Adrenal gland (tissue), 12 donors: ENCODE data around the gene DCK. TPM values are rescaled to one million over a fixed set of nuclear protein-coding genes. Genes with fewer than 3 reads are reported as not detected.

ENCODE experiments used
- DNase-seq, 7 donors: peaks; one replicate each; pipeline ENCODE4 v3.0.0-alpha.2; 2019 to 2020
- H3K27ac ChIP-seq, 5 donors: fragments of 200-600 bp; sonication (generic) in 4 of 5; 1 replicate in 3 of 5; 2 replicates in 2 of 5; pipeline versions ENCODE4 v1.5.1 to v1.8.0; 2016 to 2020; ENCODE audit warnings: mild to moderate bottlenecking in 1 of 5
- H3K27me3 ChIP-seq: fragments of 200-600 bp; 2 replicates; pipeline ENCODE4 v1.8.0; 2021
- H3K36me3 ChIP-seq, 2 donors: fragments of 200-600 bp; replicated peaks in 1 of 2; 1 replicate in 1 of 2; 2 replicates in 1 of 2; pipeline versions ENCODE4 v1.5.1 to v1.8.0; 2018 to 2022
- H3K4me1 ChIP-seq, 2 donors: fragments of 200-600 bp; replicated peaks in 1 of 2; 1 replicate in 1 of 2; 2 replicates in 1 of 2; pipeline versions ENCODE4 v1.5.1 to v1.8.0; 2018 to 2021
- H3K4me3 ChIP-seq, 4 donors: fragments of 200-600 bp; sonication (generic) in 3 of 4; one replicate each; pipeline ENCODE4 v1.5.1; 2016 to 2018
- H3K9me3 ChIP-seq, 3 donors: fragments of 200-600 bp; sonication (generic) in 1 of 3; replicated peaks in 1 of 3; 1 replicate in 2 of 3; 2 replicates in 1 of 3; pipeline versions ENCODE4 v1.5.1 to v1.8.0; 2016 to 2021
- CTCF ChIP-seq, 6 experiments: fragments of 450-650 bp in 4 of 6; fragments of 200-600 bp in 2 of 6; sonication (generic) in 1 of 6; IDR thresholded peaks; 1 replicate in 5 of 6; 2 replicates in 1 of 6; pipeline versions ENCODE4 v1.5.1 to v1.8.0; 2016 to 2021; ENCODE audit warnings: antibody characterized with exemption in 6 of 6, mild to moderate bottlenecking in 2 of 6, moderate library complexity in 1 of 6
- POLR2A ChIP-seq, 2 donors: fragments of 450-650 bp; IDR thresholded peaks; one replicate each; pipeline ENCODE4 v1.6.1; 2017; ENCODE audit warnings: antibody characterized with exemption in 2 of 2, mild to moderate bottlenecking in 2 of 2, moderate library complexity in 1 of 2
- WGBS, 4 donors: extraction: QIAGEN DNeasy Blood & Tissue Kit in 2 of 4; methylation state at CpG; one replicate each; pipeline versions ENCODE4 v1.1.5 to v1.1.7; 2013 to 2017; 5-methylcytosine and 5-hydroxymethylcytosine counted together
- intact Hi-C, 2 donors: fragments of 100-400 bp; cut with DNase I; formaldehyde crosslinking; loops; one replicate each; pipeline versions ENCODE4 v1.14.1 to v1.15.0; 2022 to 2023
- polyA plus RNA-seq, 3 donors: library from polyadenylated mRNA; stranded (reverse); fragments of 200-250 nt in 2 of 3; fragments of 350-450 nt in 1 of 3; fragmentation: Illumina TruSeq in 1 of 3; extraction: RNeasy Lipid Tissue Mini Kit (QIAGEN cat#74804) in 1 of 3; gene quantifications; one replicate each; pipeline ENCODE4 v1.2.3, GENCODE V29; 2013 to 2014
- total RNA-seq, 9 donors: library from RNA; depleted of rRNA in 4 of 9; stranded (reverse); fragments of >200 nt in 4 of 9; fragments of 120-200 nt in 1 of 9; fragmentation: NEBNext Ultra II Directional in 1 of 9; extraction: Animal tissue kit (Norgen Biotek cat#: 25700) in 1 of 9; gene quantifications; one replicate each; pipeline versions ENCODE4 v1.1.0 to v1.2.4, GENCODE V29; 2013 to 2023
- donor health status: healthy with polysubstance abuse.
- donor health status: Bipolar disorder and iron deficiency.
- donor health status: DM: yes; HTN: yes; CAD: no.
- donor health status: DM: no; HTN: no; CAD: no.
- donor health status: DM: no; HTN: no; CAD: no.
- donor health status: DM: yes; HTN: yes; CAD: no.

The DCK gene
- total and polyA plus RNA-seq, 12 donors, result 2.5 to 21.0 (median 11.4) TPM

- Histone ChIP-seq H3K4me3 (no peak overlapping the region), H3K36me3 (no peaks in the 10 kb centered on the region), H3K9me3 (no peaks in the 10 kb centered on the region), H3K4me1 (no peaks in the 10 kb centered on the region), H3K27me3 (no peaks in the 10 kb centered on the region), H3K27ac (no peak overlapping the region)
- intact Hi-C loops, result no loop called here
- DNase-seq, result no peak
- WGBS, 4 donors, result 73 to 84% (median 78%) methylated on average over 4 of the region's 4 CpGs
- no peak for TF ChIP-seq CTCF (IDR thresholded peaks at IDR 0.05)
- TF ChIP-seq POLR2A (IDR thresholded peaks at IDR 0.05), result no peak
Observed at GRCh38 chr4:71066737-71067716, 73.6 kb downstream of the DCK start.

GRCh38 chr4:71069063-71069462, 75.6 kb downstream of the DCK start:
- Histone ChIP-seq H3K27me3 (no peaks in the 10 kb centered on the region), H3K36me3 (no peaks in the 10 kb centered on the region), H3K4me3 (no peak overlapping the region), H3K27ac (no peak overlapping the region), H3K4me1 (no peaks in the 10 kb centered on the region), H3K9me3 (no peaks in the 10 kb centered on the region)
- WGBS, 4 donors, result 52 to 72% (median 68%) methylated on average over 1 of the region's 1 CpG
- TF ChIP-seq CTCF (IDR thresholded peaks at IDR 0.05) (no peak), POLR2A (IDR thresholded peaks at IDR 0.05) (no peak)
- intact Hi-C loops, result no loop called here
- no peak for DNase-seq

GRCh38 chr4:71070015-71070414, 76.6 kb downstream of the DCK start:
- TF ChIP-seq POLR2A (IDR thresholded peaks at IDR 0.05) (no peak), CTCF (IDR thresholded peaks at IDR 0.05) (no peak)
- Histone ChIP-seq H3K27ac (no peak overlapping the region), H3K9me3 (no peaks in the 10 kb centered on the region), H3K36me3 (no peaks in the 10 kb centered on the region), H3K4me1 (no peaks in the 10 kb centered on the region), H3K27me3 (no peaks in the 10 kb centered on the region), H3K4me3 (no peak overlapping the region)
- intact Hi-C loops, result no loop called here
- DNase-seq, result no peak
- WGBS, 4 donors, result 45 to 74% (median 62%) methylated on average over 1 of the region's 1 CpG

- WGBS, 4 donors, result 48 to 50% (median 49%) methylated on average over 10 of the region's 10 CpGs
- intact Hi-C loops, result no loop called here
- DNase-seq, result no peak
- no peaks in the 10 kb centered on the region for H3K36me3 ChIP-seq
- no peaks in the 10 kb centered on the region for H3K9me3 ChIP-seq
- TF ChIP-seq POLR2A (IDR thresholded peaks at IDR 0.05) (no peak), CTCF (IDR thresholded peaks at IDR 0.05) (no peak)
- no peaks in the 10 kb centered on the region for H3K4me1 ChIP-seq
- no peak overlapping the region for H3K4me3 ChIP-seq
- no peak overlapping the region for H3K27ac ChIP-seq
- peaks cover 3% of the 10 kb centered on the region for H3K27me3 ChIP-seq
Observed at GRCh38 chr4:71074452-71075299, 81.2 kb downstream of the DCK start.
